Neural progenitor cell (in vitro differentiated cells): ENCODE measurements around the gene PPARG. TPM values are rescaled to one million over a fixed set of nuclear protein-coding genes. Genes with fewer than 3 reads are reported as not detected.
"Not testable (repeated sequence)": the region's sequence is repeated elsewhere in the genome, so short reads cannot be mapped to it uniquely, and the experiment has no call there.

Source experiments
- DNase-seq: peaks from one replicate; pipeline ENCODE4 v3.0.0-alpha.2; 2016; ENCODE audit warnings: low spot score
- H2AFZ ChIP-seq: fragments of 200-600 bp; sonication (generic); replicated peaks from 2 replicates; pipeline ENCODE4 v1.6.1; 2016; ENCODE audit warnings: antibody characterized with exemption
- H3F3A ChIP-seq: fragments of 200-600 bp; sonication (generic); 2 replicates; pipeline ENCODE4 v1.6.1; 2016; ENCODE audit warnings: antibody characterized with exemption, low read depth
- H3K27ac ChIP-seq: fragments of 200-600 bp; sonication (generic); 2 replicates; pipeline ENCODE4 v1.5.1; 2016; ENCODE audit warnings: mild to moderate bottlenecking
- H3K27me3 ChIP-seq: fragments of 200-600 bp; sonication (generic); 2 replicates; pipeline ENCODE4 v1.6.1; 2016; ENCODE audit warnings: mild to moderate bottlenecking, moderate library complexity
- H3K36me3 ChIP-seq: fragments of 200-600 bp; sonication (generic); 2 replicates; pipeline ENCODE4 v1.5.1; 2016
- H3K4me1 ChIP-seq: fragments of 200-600 bp; sonication (generic); 2 replicates; pipeline ENCODE4 v1.6.1; 2016; ENCODE audit warnings: mixed run types
- H3K4me2 ChIP-seq: fragments of 200-600 bp; sonication (generic); 2 replicates; pipeline ENCODE4 v1.6.1; 2016
- H3K4me3 ChIP-seq: fragments of 200-600 bp; sonication (generic); 2 replicates; pipeline ENCODE4 v1.5.1; 2016
- H3K79me2 ChIP-seq: fragments of 200-600 bp; sonication (generic); 2 replicates; pipeline ENCODE4 v1.6.1; 2016; ENCODE audit warnings: low read depth
- H3K9ac ChIP-seq: fragments of 200-600 bp; sonication (generic); 2 replicates; pipeline ENCODE4 v1.6.1; 2016
- H3K9me3 ChIP-seq: fragments of 200-600 bp; sonication (generic); 2 replicates; pipeline ENCODE4 v1.5.1; 2016; ENCODE audit warnings: low read depth
- H4K20me1 ChIP-seq: fragments of 200-600 bp; sonication (generic); 2 replicates; pipeline ENCODE4 v1.6.1; 2016; ENCODE audit warnings: low read depth
- H3K27ac Mint-ChIP-seq: 3 replicates; pipeline ENCODE4 v1.8.0; 2021; ENCODE audit warnings: mixed read lengths
- H3K27me3 Mint-ChIP-seq: 2 replicates; pipeline ENCODE4 v1.8.0; 2022; ENCODE audit warnings: low read depth, mild to moderate bottlenecking, inconsistent platforms, moderate library complexity, mixed read lengths; ENCODE audit not compliant: insufficient read depth
- H3K36me3 Mint-ChIP-seq: 3 replicates; pipeline ENCODE4 v1.8.0; 2021; ENCODE audit warnings: mixed read lengths
- H3K4me1 Mint-ChIP-seq: 3 replicates; pipeline ENCODE4 v1.8.0; 2021; ENCODE audit warnings: mixed read lengths
- H3K4me3 Mint-ChIP-seq: 3 replicates; pipeline ENCODE4 v1.8.0; 2021; ENCODE audit warnings: mild to moderate bottlenecking, moderate library complexity, mixed read lengths
- H3K9me3 Mint-ChIP-seq: 3 replicates; pipeline ENCODE4 v1.8.0; 2020; ENCODE audit warnings: mixed read lengths
- CTCF ChIP-seq: fragments of 200-600 bp; sonication (generic); IDR thresholded peaks from 2 replicates; pipeline ENCODE4 v1.5.1; 2017; ENCODE audit warnings: antibody characterized with exemption, mild to moderate bottlenecking
- EZH2 ChIP-seq: fragments of 200-600 bp; sonication (generic); IDR thresholded peaks from 2 replicates; pipeline ENCODE4 v1.6.1; 2017; ENCODE audit warnings: antibody characterized with exemption, mild to moderate bottlenecking, moderate library complexity
- EZH2phosphoT487 ChIP-seq: fragments of 200-600 bp; sonication (generic); IDR thresholded peaks from 2 replicates; pipeline ENCODE4 v1.6.1; 2017; ENCODE audit warnings: antibody characterized with exemption
- total RNA-seq: library from RNA; depleted of rRNA; stranded (reverse); fragments of >200 nt; gene quantifications from 2 replicates; pipeline ENCODE4 v1.2.3, GENCODE V29; 2015; ENCODE audit warnings: low replicate concordance

The PPARG gene
- total RNA-seq, 1 donor from 2014 or later = not detected

GRCh38 chr3:12447075-12447474 lies 158.2 kb downstream of the PPARG start:
- H3K27me3 ChIP-seq = no peaks in the 10 kb centered on the region
- no peak overlapping the region for H3K9ac ChIP-seq
- no peaks in the 10 kb centered on the region for H3K79me2 ChIP-seq
- Mint-ChIP-seq H3K4me3 (no peak overlapping the region), H3K27me3 (peaks cover 25% of the 10 kb centered on the region), H3K4me1 (peaks cover 21% of the 10 kb centered on the region), H3K9me3 (no peaks in the 10 kb centered on the region), H3K36me3 (no peaks in the 10 kb centered on the region), H3K27ac (no peak overlapping the region)
- TF ChIP-seq EZH2 (no peak), CTCF (no peak), EZH2phosphoT487 (no peak)
- no peaks in the 10 kb centered on the region for H3K36me3 ChIP-seq
- no peak overlapping the region for H3K27ac ChIP-seq
- no peak overlapping the region for H3K4me3 ChIP-seq
- DNase-seq = no peak
- H4K20me1 ChIP-seq = no peaks in the 10 kb centered on the region
- no peak overlapping the region for H2AFZ ChIP-seq
- H3K4me1 ChIP-seq = peaks cover 10% of the 10 kb centered on the region
- H3K4me2 ChIP-seq = no peak overlapping the region
- H3F3A ChIP-seq = no peaks in the 10 kb centered on the region
- H3K9me3 ChIP-seq = no peaks in the 10 kb centered on the region

GRCh38 chr3:12448404-12449202 lies 159.7 kb downstream of the PPARG start:
- H3K36me3 ChIP-seq, H3K4me3 ChIP-seq, H3K9ac ChIP-seq, DNase-seq, H3K4me2 ChIP-seq, H3K27ac Mint-ChIP-seq, H2AFZ ChIP-seq, H3F3A ChIP-seq, H4K20me1 ChIP-seq, H3K27ac ChIP-seq, H3K79me2 ChIP-seq, H3K4me1 ChIP-seq, H3K36me3 Mint-ChIP-seq, H3K9me3 ChIP-seq, H3K4me3 Mint-ChIP-seq, H3K27me3 ChIP-seq, H3K9me3 Mint-ChIP-seq: not testable (repeated sequence)
- Mint-ChIP-seq H3K4me1 (peaks cover 13% of the 10 kb centered on the region), H3K27me3 (peaks cover 16% of the 10 kb centered on the region)

GRCh38 chr3:12449889-12450682 lies 161.2 kb downstream of the PPARG start:
- no peak for TF ChIP-seq EZH2
- TF ChIP-seq CTCF = no peak
- no peak for TF ChIP-seq EZH2phosphoT487
- no peak overlapping the region for H3K27ac ChIP-seq
- H4K20me1 ChIP-seq = no peaks in the 10 kb centered on the region
- Mint-ChIP-seq H3K4me1 (peaks cover 11% of the 10 kb centered on the region), H3K4me3 (no peak overlapping the region), H3K36me3 (no peaks in the 10 kb centered on the region), H3K27me3 (peaks cover 7% of the 10 kb centered on the region), H3K9me3 (no peaks in the 10 kb centered on the region), H3K27ac (no peak overlapping the region)
- H3K36me3 ChIP-seq = no peaks in the 10 kb centered on the region
- H2AFZ ChIP-seq = no peak overlapping the region
- no peaks in the 10 kb centered on the region for H3K79me2 ChIP-seq
- H3F3A ChIP-seq = no peaks in the 10 kb centered on the region
- H3K9ac ChIP-seq = no peak overlapping the region
- H3K4me3 ChIP-seq = no peak overlapping the region
- DNase-seq = no peak
- H3K4me2 ChIP-seq = no peak overlapping the region
- H3K27me3 ChIP-seq = no peaks in the 10 kb centered on the region
- no peaks in the 10 kb centered on the region for H3K9me3 ChIP-seq
- peaks cover 8% of the 10 kb centered on the region for H3K4me1 ChIP-seq

GRCh38 chr3:12451481-12451880 lies 162.6 kb downstream of the PPARG start:
- no peaks in the 10 kb centered on the region for H3K27me3 ChIP-seq
- Mint-ChIP-seq H3K27me3 (peaks cover 8% of the 10 kb centered on the region), H3K9me3 (no peaks in the 10 kb centered on the region), H3K36me3 (no peaks in the 10 kb centered on the region), H3K4me1 (peaks cover 9% of the 10 kb centered on the region), H3K27ac (no peak overlapping the region), H3K4me3 (no peak overlapping the region)
- no peaks in the 10 kb centered on the region for H3K9me3 ChIP-seq
- no peaks in the 10 kb centered on the region for H3K79me2 ChIP-seq
- H3K27ac ChIP-seq = no peak overlapping the region
- no peak overlapping the region for H3K4me2 ChIP-seq
- no peaks in the 10 kb centered on the region for H3K36me3 ChIP-seq
- H4K20me1 ChIP-seq = no peaks in the 10 kb centered on the region
- no peak for DNase-seq
- H3K9ac ChIP-seq = no peak overlapping the region
- H3K4me1 ChIP-seq = peaks cover 8% of the 10 kb centered on the region
- H3K4me3 ChIP-seq = no peak overlapping the region
- TF ChIP-seq EZH2phosphoT487 (no peak), CTCF (no peak), EZH2 (no peak)
- H2AFZ ChIP-seq = no peak overlapping the region
- no peaks in the 10 kb centered on the region for H3F3A ChIP-seq
